Measurements from ENCODE around the gene SLC9A4.
"Not testable (repeated sequence)": the region's sequence is repeated elsewhere in the genome, so short reads cannot be mapped to it uniquely, and the experiment has no call there.

Gene SLC9A4

GRCh38 chr2:102553601-102554000 is 80.6 kb downstream of the SLC9A4 start:
- no peak for DNase-seq

- DNase-seq: no peak
Measured at GRCh38 chr2:102558463-102558862, 85.4 kb downstream of the SLC9A4 start.

GRCh38 chr2:102562542-102562941 is 89.5 kb downstream of the SLC9A4 start:
- not testable (repeated sequence) for DNase-seq

- no peak for DNase-seq
Measured at GRCh38 chr2:102575888-102576287, 102.9 kb downstream of the SLC9A4 start.

- no peak for DNase-seq
Measured at GRCh38 chr2:102578376-102578775, 105.3 kb downstream of the SLC9A4 start.

- DNase-seq: no peak
Measured at GRCh38 chr2:102581911-102582310, 108.9 kb downstream of the SLC9A4 start.

GRCh38 chr2:102582845-102583244 is 109.8 kb downstream of the SLC9A4 start:
- no peak for DNase-seq
